WI38 (cell line): ENCODE results near the gene F12.

ENCODE experiments used
- H3K4me3 ChIP-seq: 2 replicates; pipeline ENCODE4 v1.5.1; 2011; ENCODE audit warnings: low read depth, mild to moderate bottlenecking, control low read depth, low read length
- CTCF ChIP-seq: IDR thresholded peaks from 2 replicates; pipeline ENCODE4 v1.5.1; 2012; ENCODE audit warnings: low read depth, mild to moderate bottlenecking, control low read depth, low read length

F12 gene

DNA sequence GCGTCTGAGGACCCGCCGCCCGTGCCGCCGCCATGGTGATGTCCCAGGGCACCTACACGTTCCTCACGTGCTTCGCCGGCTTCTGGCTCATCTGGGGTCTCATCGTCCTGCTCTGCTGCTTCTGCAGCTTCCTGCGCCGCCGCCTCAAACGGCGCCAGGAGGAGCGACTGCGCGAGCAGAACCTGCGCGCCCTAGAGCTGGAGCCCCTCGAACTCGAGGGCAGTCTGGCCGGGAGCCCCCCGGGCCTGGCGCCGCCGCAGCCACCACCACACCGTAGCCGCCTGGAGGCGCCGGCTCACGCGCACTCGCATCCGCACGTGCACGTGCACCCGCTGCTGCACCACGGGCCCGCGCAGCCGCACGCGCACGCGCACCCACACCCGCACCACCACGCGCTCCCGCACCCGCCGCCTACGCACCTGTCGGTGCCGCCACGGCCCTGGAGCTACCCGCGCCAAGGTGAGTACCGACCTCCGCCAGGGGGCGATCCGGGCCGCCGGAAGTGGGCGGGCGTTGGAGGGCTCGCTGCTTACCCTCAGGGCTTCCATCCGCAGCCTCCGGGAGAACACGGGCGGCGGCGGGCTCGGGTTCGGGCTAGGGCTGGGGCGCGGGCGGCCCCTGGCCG, 45.8 kb upstream of the F12 start:
- H3K4me3 ChIP-seq = peak overlapping the region; percentile 51

GRCh38 chr5:177454397-177455035, 45.2 kb upstream of the F12 start:
- TF ChIP-seq CTCF = peak; percentile 86
- peak overlapping the region; percentile 51 for H3K4me3 ChIP-seq

More for the DNA sequence above, 45.8 kb upstream of the F12 start:
- peak; percentile 34; the same call in 1 of the 2 replicates for TF ChIP-seq CTCF

DNA sequence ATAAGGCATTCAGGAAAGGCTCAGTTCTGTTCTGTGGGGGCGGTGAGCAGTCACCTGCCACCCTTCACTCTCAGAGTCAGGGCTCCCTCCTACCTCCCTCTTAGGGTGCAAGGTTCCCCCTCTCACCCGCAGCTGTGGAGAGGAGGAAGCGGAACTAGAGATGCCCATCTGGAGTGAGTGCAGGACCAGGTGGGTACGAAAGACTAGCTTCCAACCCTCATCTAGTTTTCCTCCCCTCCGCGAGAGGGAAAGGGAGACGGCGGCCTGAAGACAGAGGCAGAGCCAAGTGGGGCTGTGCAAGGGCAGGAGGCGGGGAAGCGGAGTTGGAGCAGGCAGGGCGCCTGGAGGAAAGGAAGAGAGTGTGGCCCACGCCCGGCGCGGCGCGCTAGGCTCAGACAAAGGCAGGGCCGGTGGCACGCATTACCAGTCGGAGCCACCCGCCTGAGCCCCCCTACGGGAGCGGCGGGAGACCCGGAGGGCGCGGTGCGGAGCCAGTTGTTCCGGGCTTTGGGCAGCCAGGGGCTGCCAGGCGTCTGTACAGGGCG, 44.6 kb upstream of the F12 start:
- no peak for TF ChIP-seq CTCF
- peak overlapping the region; percentile 51 for H3K4me3 ChIP-seq

DNA sequence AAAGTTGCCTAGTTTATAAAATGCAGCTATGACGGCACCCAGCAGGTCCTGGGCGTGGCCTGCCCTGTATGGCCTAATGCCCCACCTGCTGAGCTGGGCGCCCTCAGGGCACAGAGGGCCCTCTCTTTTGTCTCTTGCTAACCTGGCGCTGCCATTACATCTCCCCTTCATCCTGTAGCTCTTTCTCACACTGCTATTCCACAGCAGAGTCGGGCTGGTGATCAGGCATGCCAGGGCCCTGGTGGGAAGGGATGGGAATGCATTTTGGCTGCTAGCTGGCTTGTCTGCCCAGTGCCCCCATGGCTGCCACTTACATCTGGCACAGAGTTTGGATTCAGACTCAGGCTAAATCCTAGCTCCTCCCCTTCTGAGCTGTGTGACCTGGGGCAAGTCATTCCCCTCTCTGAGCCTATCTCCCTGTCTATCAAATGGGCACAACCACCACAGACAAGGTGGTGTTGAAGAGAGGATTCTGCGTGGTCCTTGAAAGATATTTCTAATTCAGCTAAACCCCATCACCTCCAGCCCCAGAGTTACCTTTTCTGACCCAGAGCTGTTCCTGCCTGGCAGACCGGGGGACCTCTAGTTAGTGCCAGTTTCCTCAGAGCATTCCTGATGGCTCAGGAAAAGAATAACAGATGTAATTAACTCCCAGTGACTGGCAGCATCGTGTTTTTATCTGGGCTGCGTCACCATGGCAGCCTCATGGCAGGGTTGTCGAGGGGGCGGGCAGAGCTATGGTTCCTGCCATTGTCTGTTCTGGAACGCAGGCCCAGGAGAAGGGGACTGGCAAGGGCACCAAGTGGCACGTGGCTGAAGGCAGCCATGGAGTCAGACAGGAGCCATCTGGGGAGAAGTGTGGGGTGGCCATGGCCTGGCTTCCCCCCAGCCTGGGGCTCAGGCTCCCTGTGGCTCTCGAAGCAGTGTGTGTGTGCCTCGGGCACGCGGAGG, 43.6 kb upstream of the F12 start:
- TF ChIP-seq CTCF = no peak
- no peak overlapping the region for H3K4me3 ChIP-seq

- TF ChIP-seq CTCF = no peak
- H3K4me3 ChIP-seq = no peak overlapping the region
These were observed 41.5 kb upstream of the F12 start for GRCh38 chr5:177450667-177451424.

DNA sequence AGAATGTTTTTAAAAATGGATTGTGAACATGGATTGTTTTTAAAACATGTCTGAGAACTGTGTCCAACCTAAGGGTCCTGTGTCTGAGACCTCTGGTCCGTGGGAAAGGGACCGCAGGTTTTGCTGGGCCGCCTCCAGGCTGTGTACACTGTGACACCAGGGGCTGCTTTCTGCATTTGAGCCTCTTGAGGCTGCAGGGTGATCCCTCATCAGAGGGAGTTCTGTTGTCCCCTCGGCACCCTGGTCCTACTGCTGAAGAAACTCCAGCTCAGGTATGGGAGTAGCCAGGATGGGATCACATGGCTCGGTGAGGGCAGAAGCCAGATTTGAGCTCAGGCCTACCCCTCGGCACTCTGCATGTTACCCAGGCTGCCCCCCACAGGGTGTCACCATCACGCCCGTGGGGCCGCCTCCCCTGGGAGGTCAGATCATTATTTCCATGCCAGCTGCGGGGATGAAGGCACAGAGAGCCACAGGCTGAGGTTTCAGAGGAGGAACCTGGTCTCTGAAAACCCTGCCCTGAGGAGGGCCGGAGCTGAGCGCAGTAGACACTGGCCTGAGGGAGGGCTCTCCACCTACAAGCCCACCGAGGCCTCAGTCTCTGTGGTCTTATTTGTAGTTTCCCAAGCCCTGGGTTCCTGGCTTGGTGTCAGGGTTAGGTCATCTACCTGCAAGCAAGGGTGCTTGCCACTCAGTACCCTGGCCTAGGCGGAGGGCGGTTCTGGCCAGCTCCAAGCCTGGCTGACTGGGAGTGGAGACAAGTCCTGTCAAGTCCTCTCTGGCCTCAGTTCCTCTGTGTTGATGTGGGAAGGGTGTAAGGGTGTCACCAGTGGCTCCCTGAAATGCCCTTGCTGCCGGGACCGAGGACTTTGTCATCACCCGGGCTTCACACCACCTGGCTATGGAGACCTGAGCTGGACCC, 40.0 kb upstream of the F12 start:
- H3K4me3 ChIP-seq = no peak overlapping the region
- TF ChIP-seq CTCF = no peak
